Fibroblast of the aortic adventitia (primary cell): ENCODE data around the gene SLC30A3. TPM values are rescaled to one million over a fixed set of nuclear protein-coding genes. Genes with fewer than 3 reads are reported as not detected.

Experiments used
- DNase-seq: peaks from one replicate; pipeline ENCODE4 v3.0.0-alpha.2; 2010; ENCODE audit warnings: low read depth
- H3K4me3 ChIP-seq: 2 replicates; pipeline ENCODE4 v1.5.1; 2011; ENCODE audit warnings: low read depth, mild to moderate bottlenecking, control low read depth, low read length, moderate library complexity
- CTCF ChIP-seq: IDR thresholded peaks from 2 replicates; pipeline ENCODE4 v1.5.1; 2011; ENCODE audit warnings: mild to moderate bottlenecking, low read length, control low read depth, inconsistent platforms; ENCODE audit not compliant: insufficient read depth
- total RNA-seq: library from RNA; depleted of rRNA; stranded (reverse); fragments of >200 nt; gene quantifications from 2 replicates; pipeline ENCODE4 v1.2.3, GENCODE V29; 2012; ENCODE audit warnings: low replicate concordance

The SLC30A3 gene
- total RNA-seq, 1 donor: 0.09 TPM

DNA sequence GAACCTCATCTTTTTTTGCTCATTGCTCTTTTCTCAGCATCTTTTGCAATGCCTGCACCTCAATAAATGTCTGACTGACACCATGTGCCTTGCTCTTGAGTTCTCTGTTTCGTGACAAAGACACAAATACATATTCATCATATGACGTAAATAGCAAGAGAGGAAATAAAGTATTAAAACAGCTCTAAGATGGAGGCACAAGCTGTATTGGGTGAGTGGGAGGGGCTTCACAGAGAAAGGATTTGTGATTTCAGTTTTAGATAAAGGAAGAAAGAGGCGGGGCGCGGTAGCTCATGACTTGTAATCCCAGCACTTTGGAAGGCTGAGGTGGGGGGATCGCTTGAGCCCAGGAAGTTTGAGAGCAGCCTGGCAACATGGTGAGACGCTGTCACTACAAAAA is 42.8 kb downstream of the SLC30A3 start:
- DNase-seq: no peak
- H3K4me3 ChIP-seq: no peak overlapping the region
- no peak for TF ChIP-seq CTCF

DNA sequence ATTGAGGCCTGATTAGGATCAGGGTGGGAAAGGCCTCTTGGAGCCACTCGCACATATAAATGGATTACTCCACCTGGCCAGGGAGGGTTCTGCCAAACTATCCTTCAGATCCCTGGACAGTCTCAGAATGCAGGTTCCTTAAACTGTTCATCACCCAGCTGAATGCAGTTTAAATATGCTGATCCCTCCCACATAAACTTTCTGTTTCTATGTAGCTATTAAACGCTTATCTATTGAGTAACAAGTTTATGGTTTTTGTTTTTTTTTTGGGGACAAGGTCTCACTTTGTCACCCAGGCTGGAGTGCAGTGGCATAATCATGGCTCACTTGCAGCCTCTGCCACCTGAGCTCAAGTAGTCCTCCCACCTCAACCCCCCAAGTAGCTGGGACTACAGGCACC is 43.8 kb downstream of the SLC30A3 start:
- DNase-seq: no peak
- TF ChIP-seq CTCF: no peak
- no peak overlapping the region for H3K4me3 ChIP-seq

- no peak for DNase-seq
- TF ChIP-seq CTCF: no peak
These were observed 44.2 kb downstream of the SLC30A3 start for GRCh38 chr2:27218614-27219013.

DNA sequence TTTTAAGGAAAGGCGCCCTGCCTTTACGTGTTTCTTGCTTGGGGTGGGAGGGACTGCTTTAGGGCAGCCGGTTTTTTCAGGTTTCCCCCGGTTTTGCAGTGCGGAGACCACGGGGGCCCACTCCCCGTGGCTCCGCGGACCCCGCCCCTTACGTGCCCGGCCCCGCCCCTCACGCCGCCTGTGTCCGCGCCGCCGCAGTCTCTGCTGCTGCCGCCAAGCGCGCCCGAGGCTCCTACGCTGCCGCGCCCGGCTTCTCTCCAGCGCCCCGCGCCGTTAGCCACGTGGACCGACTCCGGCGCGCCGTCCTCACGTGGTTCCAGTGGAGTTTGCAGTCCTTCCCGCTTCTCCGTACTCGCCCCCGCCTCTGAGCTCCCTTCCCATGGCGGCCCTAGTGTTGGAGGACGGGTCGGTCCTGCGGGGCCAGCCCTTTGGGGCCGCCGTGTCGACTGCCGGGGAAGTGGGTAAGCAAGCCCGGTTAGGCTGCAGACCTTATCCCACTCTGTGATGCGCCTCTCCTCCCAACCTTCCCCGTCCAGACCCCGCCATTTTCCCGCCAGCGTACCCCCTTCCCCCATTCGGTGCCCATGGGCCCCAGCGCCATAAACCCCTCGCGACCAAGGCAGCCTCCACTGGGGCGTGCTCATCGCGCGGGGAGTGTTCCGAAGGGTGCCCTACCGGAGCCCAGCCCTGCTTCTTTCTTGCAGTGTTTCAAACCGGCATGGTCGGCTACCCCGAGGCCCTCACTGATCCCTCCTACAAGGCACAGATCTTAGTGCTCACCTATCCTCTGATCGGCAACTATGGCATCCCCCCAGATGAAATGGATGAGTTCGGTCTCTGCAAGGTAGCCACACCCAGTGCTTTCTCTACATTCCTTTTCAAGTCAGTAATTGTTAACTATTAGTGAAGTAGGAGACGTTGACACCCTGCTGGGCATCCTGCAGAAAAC is 45.4 kb downstream of the SLC30A3 start, which contains the start of gene CAD:
CAD (plus strand) TSS at position 197 of the 949 bp plus-strand sequence; CDS start at position 380, 183 bp downstream.
- peak; percentile 27 for TF ChIP-seq CTCF
- peak within 1 kb of the TSS; percentile 86 for H3K4me3 ChIP-seq
- DNase-seq: peak; percentile 74

More at GRCh38 chr2:27218614-27219013, 44.2 kb downstream of the SLC30A3 start:
- H3K4me3 ChIP-seq: peak overlapping the region; percentile 86

DNA sequence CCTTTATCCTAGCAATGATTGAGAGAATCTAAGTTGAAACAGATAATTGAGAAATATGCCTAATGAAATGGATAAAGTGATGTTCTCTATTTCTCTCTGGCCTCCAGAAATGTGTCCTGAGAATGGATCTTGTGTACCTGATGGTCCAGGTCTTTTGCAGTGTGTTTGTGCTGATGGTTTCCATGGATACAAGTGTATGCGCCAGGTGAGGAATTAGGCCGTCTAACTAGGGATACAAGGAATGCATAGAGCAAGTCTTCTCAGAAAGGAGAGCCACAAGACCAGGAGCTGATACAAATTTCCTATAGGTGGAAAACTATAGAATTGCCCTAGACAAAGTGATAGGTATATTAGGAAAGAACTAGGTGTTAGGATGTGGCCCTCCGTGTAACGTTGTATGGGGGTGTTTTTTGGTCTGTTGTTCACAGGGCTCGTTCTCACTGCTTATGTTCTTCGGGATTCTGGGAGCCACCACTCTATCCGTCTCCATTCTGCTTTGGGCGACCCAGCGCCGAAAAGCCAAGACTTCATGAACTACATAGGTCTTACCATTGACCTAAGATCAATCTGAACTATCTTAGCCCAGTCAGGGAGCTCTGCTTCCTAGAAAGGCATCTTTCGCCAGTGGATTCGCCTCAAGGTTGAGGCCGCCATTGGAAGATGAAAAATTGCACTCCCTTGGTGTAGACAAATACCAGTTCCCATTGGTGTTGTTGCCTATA is 46.3 kb downstream of the SLC30A3 start:
- H3K4me3 ChIP-seq: peak overlapping the region; percentile 86
- TF ChIP-seq CTCF: no peak
- no peak for DNase-seq

GRCh38 chr2:27214941-27215340 is 47.9 kb downstream of the SLC30A3 start:
- TF ChIP-seq CTCF: no peak
- no peak overlapping the region for H3K4me3 ChIP-seq
- no peak for DNase-seq
